ENCODE data around the gene SMC4.

- no peak for TF ChIP-seq CTCF (conservative IDR thresholded peaks at IDR 0.05; ENCODE audit: low read depth, low read length)
- no peak for TF ChIP-seq EZH2 (IDR thresholded peaks at IDR 0.05; ENCODE audit: low read length, unreplicated experiment)
- no peak for TF ChIP-seq EZH2phosphoT487 (IDR thresholded peaks at IDR 0.05; ENCODE audit: borderline replicate concordance, low read length)
Measured at GRCh38 chr3:160378331-160379109, 20.9 kb upstream of the SMC4 start.
